Measurements from ENCODE around the gene HNRNPH2. TPM values are rescaled to one million over a fixed set of nuclear protein-coding genes. Genes with fewer than 3 reads are reported as not detected.

HNRNPH2 gene
- total RNA-seq, 1 experiment from 2014 or later: 49.8 TPM

DNA sequence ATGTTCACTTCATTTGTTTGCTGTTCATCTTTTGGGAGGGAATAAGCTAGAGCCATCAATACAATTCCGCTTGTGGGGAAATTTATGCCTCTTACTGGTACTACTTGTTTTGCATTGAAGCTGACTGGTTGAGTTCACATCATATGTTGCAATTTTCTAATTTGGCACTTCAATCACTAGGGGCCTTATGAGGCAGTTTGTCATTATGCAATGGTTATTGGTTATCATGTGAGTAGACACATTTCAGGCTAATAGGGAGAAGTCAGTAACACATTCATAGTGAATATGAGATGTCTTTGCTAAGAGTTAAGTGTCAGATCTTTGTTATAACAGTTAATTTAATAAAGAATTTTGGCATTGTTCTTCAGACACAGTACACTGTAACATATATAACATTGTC, 12.2 kb upstream of the HNRNPH2 start:
- Histone ChIP-seq H3K27me3 (ENCODE audit: insufficient read depth, low read length) (no peaks in the 10 kb centered on the region), H3K4me3 (replicated peaks in 1 of 2; ENCODE audit: low read depth in 1 of 2, low read length in 2 of 2) (no peak overlapping the region), H3K27ac (ENCODE audit: low read depth, low read length) (no peak overlapping the region), H3K9ac (ENCODE audit: low read length) (no peak overlapping the region), H3K36me3 (ENCODE audit: control insufficient read depth in 1 of 2, insufficient read depth in 2 of 2, low read length in 2 of 2) (peaks cover 8 to 22% of the 10 kb centered on the region in 2 experiments; a peak in 3 of 4 replicates), H3K4me2 (ENCODE audit: low read length) (no peak overlapping the region), H4K20me1 (ENCODE audit: insufficient read depth) (no peaks in the 10 kb centered on the region), H3K79me2 (ENCODE audit: insufficient read depth, low read length) (peaks cover 35% of the 10 kb centered on the region), H3K9me3 (ENCODE audit: control insufficient read depth in 1 of 2, insufficient read depth in 1 of 2, low read depth in 1 of 2, low read length in 2 of 2) (no peaks in the 10 kb centered on the region), H3K4me1 (ENCODE audit: control insufficient read depth in 1 of 2, insufficient read depth in 2 of 2, low read length in 2 of 2) (peaks cover 0 to 10% of the 10 kb centered on the region in 2 experiments; a peak in 2 of 4 replicates), H3K9me2 (ENCODE audit: insufficient read depth) (no peaks in the 10 kb centered on the region), H2AFZ (ENCODE audit: low read depth, low read length, poor library complexity, severe bottlenecking) (no peak overlapping the region)
- POLR2A ChIA-PET: no interaction called here
- CTCF ChIA-PET: no interaction called here
- TF ChIP-seq, protein P1, sequence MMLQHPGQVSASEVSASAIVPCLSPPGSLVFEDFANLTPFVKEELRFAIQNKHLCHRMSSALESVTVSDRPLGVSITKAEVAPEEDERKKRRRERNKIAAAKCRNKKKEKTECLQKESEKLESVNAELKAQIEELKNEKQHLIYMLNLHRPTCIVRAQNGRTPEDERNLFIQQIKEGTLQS (IDR thresholded peaks at IDR 0.05): no peak
- TF ChIP-seq EGR1 (IDR thresholded peaks at IDR 0.05; ENCODE audit: low read depth) (no peak), EZH2 (IDR thresholded peaks at IDR 0.05) (no peak), ELF1 (IDR thresholded peaks at IDR 0.05; ENCODE audit: borderline replicate concordance, low read depth) (no peak), CEBPB (IDR thresholded peaks at IDR 0.05; ENCODE audit: low read depth) (no peak), POLR2A (IDR thresholded peaks at IDR 0.05; ENCODE audit: borderline replicate concordance, extremely low read depth, insufficient read depth, insufficient read length) (no peak), RAD21 (IDR thresholded peaks at IDR 0.05; ENCODE audit: low read depth) (no peak), JUND (IDR thresholded peaks at IDR 0.05) (no peak), ZNF274 (IDR thresholded peaks at IDR 0.05; ENCODE audit: low read depth, low read length) (no peak), ZFX (IDR thresholded peaks at IDR 0.05) (no peak), SRF (IDR thresholded peaks at IDR 0.05; ENCODE audit: low read depth) (no peak)
- TF ChIP-seq, protein P2, sequence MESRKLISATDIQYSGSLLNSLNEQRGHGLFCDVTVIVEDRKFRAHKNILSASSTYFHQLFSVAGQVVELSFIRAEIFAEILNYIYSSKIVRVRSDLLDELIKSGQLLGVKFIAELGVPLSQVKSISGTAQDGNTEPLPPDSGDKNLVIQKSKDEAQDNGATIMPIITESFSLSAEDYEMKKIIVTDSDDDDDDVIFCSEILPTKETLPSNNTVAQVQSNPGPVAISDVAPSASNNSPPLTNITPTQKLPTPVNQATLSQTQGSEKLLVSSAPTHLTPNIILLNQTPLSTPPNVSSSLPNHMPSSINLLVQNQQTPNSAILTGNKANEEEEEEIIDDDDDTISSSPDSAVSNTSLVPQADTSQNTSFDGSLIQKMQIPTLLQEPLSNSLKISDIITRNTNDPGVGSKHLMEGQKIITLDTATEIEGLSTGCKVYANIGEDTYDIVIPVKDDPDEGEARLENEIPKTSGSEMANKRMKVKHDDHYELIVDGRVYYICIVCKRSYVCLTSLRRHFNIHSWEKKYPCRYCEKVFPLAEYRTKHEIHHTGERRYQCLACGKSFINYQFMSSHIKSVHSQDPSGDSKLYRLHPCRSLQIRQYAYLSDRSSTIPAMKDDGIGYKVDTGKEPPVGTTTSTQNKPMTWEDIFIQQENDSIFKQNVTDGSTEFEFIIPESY (IDR thresholded peaks at IDR 0.05; ENCODE audit: extremely low read depth, insufficient replicate concordance, low read length): no peak
- TF ChIP-seq, protein P3, sequence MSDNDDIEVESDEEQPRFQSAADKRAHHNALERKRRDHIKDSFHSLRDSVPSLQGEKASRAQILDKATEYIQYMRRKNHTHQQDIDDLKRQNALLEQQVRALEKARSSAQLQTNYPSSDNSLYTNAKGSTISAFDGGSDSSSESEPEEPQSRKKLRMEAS (IDR thresholded peaks at IDR 0.05): no peak
- TF ChIP-seq, protein P4, sequence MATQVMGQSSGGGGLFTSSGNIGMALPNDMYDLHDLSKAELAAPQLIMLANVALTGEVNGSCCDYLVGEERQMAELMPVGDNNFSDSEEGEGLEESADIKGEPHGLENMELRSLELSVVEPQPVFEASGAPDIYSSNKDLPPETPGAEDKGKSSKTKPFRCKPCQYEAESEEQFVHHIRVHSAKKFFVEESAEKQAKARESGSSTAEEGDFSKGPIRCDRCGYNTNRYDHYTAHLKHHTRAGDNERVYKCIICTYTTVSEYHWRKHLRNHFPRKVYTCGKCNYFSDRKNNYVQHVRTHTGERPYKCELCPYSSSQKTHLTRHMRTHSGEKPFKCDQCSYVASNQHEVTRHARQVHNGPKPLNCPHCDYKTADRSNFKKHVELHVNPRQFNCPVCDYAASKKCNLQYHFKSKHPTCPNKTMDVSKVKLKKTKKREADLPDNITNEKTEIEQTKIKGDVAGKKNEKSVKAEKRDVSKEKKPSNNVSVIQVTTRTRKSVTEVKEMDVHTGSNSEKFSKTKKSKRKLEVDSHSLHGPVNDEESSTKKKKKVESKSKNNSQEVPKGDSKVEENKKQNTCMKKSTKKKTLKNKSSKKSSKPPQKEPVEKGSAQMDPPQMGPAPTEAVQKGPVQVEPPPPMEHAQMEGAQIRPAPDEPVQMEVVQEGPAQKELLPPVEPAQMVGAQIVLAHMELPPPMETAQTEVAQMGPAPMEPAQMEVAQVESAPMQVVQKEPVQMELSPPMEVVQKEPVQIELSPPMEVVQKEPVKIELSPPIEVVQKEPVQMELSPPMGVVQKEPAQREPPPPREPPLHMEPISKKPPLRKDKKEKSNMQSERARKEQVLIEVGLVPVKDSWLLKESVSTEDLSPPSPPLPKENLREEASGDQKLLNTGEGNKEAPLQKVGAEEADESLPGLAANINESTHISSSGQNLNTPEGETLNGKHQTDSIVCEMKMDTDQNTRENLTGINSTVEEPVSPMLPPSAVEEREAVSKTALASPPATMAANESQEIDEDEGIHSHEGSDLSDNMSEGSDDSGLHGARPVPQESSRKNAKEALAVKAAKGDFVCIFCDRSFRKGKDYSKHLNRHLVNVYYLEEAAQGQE (IDR thresholded peaks at IDR 0.05; ENCODE audit: low read depth): no peak
- intact Hi-C loops (cut with micrococcal nuclease): no loop called here
- BruUV-seq (replicated peaks): no TSS peak
- DNase-seq (ENCODE audit: low read depth, low spot score) (no peak), ATAC-seq (no peak)
- RAD21 ChIA-PET (ENCODE audit: low non-redundant PET in 1 of 2, low total read pairs in 2 of 2, uncharacterized antibody in 2 of 2, unreplicated experiment in 2 of 2): no interaction called here

Data from HCT116 (cell line).